H1 (cell line): Measurements from ENCODE around the gene PITX1. TPM values are rescaled to one million over a fixed set of nuclear protein-coding genes. Genes with fewer than 3 reads are reported as not detected.

Experiments
- ASH2L ChIP-seq: fragments of 200-600, 300-600 bp; sonication (generic); IDR thresholded peaks from one replicate; pipeline ENCODE4 v1.7.1; 2017; ENCODE audit warnings: low read length
- ATF2 ChIP-seq: IDR thresholded peaks from 2 replicates; pipeline ENCODE4 v1.6.1; 2012; ENCODE audit warnings: low read length, inconsistent platforms
- BRCA1 ChIP-seq: IDR thresholded peaks from 2 replicates; pipeline ENCODE4 v1.6.1; 2012; ENCODE audit warnings: low read depth, low read length, improper control_type of control experiment
- E2F6 ChIP-seq: IDR thresholded peaks from 2 replicates; pipeline ENCODE4 v1.6.1; 2012; ENCODE audit warnings: inconsistent platforms
- EZH2 ChIP-seq: fragments of 200-600 bp; sonication (generic); IDR thresholded peaks from 2 replicates; pipeline ENCODE4 v1.7.1; 2012; ENCODE audit warnings: low read depth, mild to moderate bottlenecking, moderate library complexity, low read length, inconsistent platforms; ENCODE audit not compliant: severe bottlenecking
- JUND ChIP-seq: IDR thresholded peaks from 2 replicates; pipeline ENCODE4 v1.6.1; 2011; ENCODE audit warnings: mild to moderate bottlenecking, improper control_type of control experiment, low read length
- MAX ChIP-seq: IDR thresholded peaks from 2 replicates; pipeline ENCODE4 v1.6.1; 2012; ENCODE audit warnings: inconsistent platforms
- RAD21 ChIP-seq, 2 experiments: IDR thresholded peaks in 1 of 2; conservative IDR thresholded peaks in 1 of 2; 2 replicates each; pipeline ENCODE4 v1.6.1; 2011; ENCODE audit warnings: low read depth in 2 of 2, low read length in 2 of 2, improper control_type of control experiment in 1 of 2, inconsistent platforms in 1 of 2, mild to moderate bottlenecking in 1 of 2, moderate library complexity in 1 of 2
- SAP30 ChIP-seq: fragments of 300-600 bp; sonication (generic); IDR thresholded peaks from 2 replicates; pipeline ENCODE4 v1.7.1; 2012; ENCODE audit warnings: low read length, moderate library complexity, mild to moderate bottlenecking, inconsistent platforms; ENCODE audit not compliant: insufficient read depth, insufficient replicate concordance
- SIRT6 ChIP-seq: IDR thresholded peaks from one replicate; pipeline ENCODE4 v1.7.1; 2012; ENCODE audit warnings: low read length, inconsistent platforms
- SUZ12 ChIP-seq: fragments of 200-600 bp; sonication (generic); IDR thresholded peaks from 2 replicates; pipeline ENCODE4 v1.6.1; 2012; ENCODE audit warnings: mild to moderate bottlenecking, inconsistent platforms, low read length, moderate library complexity, mixed read lengths
- TCF12 ChIP-seq: IDR thresholded peaks from 2 replicates; pipeline ENCODE4 v1.6.1; 2011; ENCODE audit warnings: low read depth, mild to moderate bottlenecking, low read length
- TEAD4 ChIP-seq: IDR thresholded peaks from 2 replicates; pipeline ENCODE4 v1.6.1; 2012; ENCODE audit warnings: low read depth, low read length, inconsistent platforms, mixed read lengths
- YY1 ChIP-seq: IDR thresholded peaks from 2 replicates; pipeline ENCODE4 v1.6.1; 2011; ENCODE audit warnings: low read depth, mild to moderate bottlenecking, low read length
- polyA plus RNA-seq, 7 experiments: library from polyadenylated mRNA; depleted of rRNA in 3 of 7; stranded (reverse) in 5 of 7; unstranded in 2 of 7; fragments of >200 nt in 5 of 7; fragments of 200-250 nt in 2 of 7; gene quantifications; 1 replicate in 5 of 7; 2 replicates in 1 of 7; 4 replicates in 1 of 7; pipeline versions ENCODE4 v1.2.1 to v1.2.3, GENCODE V29; 2011 to 2013; ENCODE audit warnings: missing spikeins in 2 of 7, mixed read lengths in 2 of 7
- total RNA-seq: library from RNA; stranded (reverse); fragmentation: NEBNext Ultra II Directional; extraction: Animal tissue kit (Norgen Biotek cat#: 25700); gene quantifications from 2 replicates; pipeline ENCODE4 v1.2.1, GENCODE V29; 2021

PITX1 gene
- total and polyA plus RNA-seq, 2 of the 8 experiments (the other 6 are each of a cell fraction or from before 2014, with no cell fraction given), result 0.03 TPM; not detected in 1

- TF ChIP-seq ASH2L, result no peak
- no peak for TF ChIP-seq JUND
- peak; percentile 55; the same call in 1 of the 2 replicates for TF ChIP-seq MAX
- 0 out of 2 replicates have a peak, but pooled peaks have one; percentile 28 for TF ChIP-seq TEAD4
- peak in 1 of 2 experiments; percentile 15; a peak in 1 of 4 replicates for TF ChIP-seq RAD21 (IDR thresholded peaks at IDR 0.05 in 1 of 2, conservative IDR thresholded peaks at IDR 0.05 in 1 of 2; ENCODE audit: low read depth in 2 of 2, low read length in 2 of 2)
- no peak for TF ChIP-seq E2F6
- TF ChIP-seq BRCA1, result no peak
- peak; percentile 67 for TF ChIP-seq SAP30
- no peak for TF ChIP-seq SIRT6
- no peak for TF ChIP-seq ATF2
- TF ChIP-seq EZH2, result peak; percentile 10
- TF ChIP-seq YY1, result peak; percentile 63; the same call in 1 of the 2 replicates
- TF ChIP-seq TCF12, result peak; percentile 94
- no peak for TF ChIP-seq SUZ12
These were observed 38.6 kb upstream of the PITX1 start (continued) for GRCh38 chr5:135072387-135073281.
